ENCODE data around the gene PNPLA7. TPM values are rescaled to one million over a fixed set of nuclear protein-coding genes. Genes with fewer than 3 reads are reported as not detected.
A peak's percentile ranks its signal among the peaks of the same experiment; 100 is the strongest.

The PNPLA7 gene
- total RNA-seq, 1 donor from 2014 or later = 9.0 TPM

- TF ChIP-seq, protein P1, sequence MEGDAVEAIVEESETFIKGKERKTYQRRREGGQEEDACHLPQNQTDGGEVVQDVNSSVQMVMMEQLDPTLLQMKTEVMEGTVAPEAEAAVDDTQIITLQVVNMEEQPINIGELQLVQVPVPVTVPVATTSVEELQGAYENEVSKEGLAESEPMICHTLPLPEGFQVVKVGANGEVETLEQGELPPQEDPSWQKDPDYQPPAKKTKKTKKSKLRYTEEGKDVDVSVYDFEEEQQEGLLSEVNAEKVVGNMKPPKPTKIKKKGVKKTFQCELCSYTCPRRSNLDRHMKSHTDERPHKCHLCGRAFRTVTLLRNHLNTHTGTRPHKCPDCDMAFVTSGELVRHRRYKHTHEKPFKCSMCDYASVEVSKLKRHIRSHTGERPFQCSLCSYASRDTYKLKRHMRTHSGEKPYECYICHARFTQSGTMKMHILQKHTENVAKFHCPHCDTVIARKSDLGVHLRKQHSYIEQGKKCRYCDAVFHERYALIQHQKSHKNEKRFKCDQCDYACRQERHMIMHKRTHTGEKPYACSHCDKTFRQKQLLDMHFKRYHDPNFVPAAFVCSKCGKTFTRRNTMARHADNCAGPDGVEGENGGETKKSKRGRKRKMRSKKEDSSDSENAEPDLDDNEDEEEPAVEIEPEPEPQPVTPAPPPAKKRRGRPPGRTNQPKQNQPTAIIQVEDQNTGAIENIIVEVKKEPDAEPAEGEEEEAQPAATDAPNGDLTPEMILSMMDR (IDR thresholded peaks at IDR 0.05; ENCODE audit: borderline replicate concordance) = no peak
- Histone ChIP-seq H3K4me3 (peak overlapping the region; percentile 64), H3K36me3 (no peaks in the 10 kb centered on the region), H3K27ac (replicated peaks) (peak overlapping the region; percentile 79), H3K4me1 (peaks cover 37% of the 10 kb centered on the region), H3K27me3 (ENCODE audit: low read depth) (no peaks in the 10 kb centered on the region), H3K9me3 (replicated peaks) (no peaks in the 10 kb centered on the region)
- DNase-seq = no peak
- intact Hi-C loops (cut with micrococcal nuclease) = no loop called here
Observed at GRCh38 chr9:137416006-137416562, 134.1 kb downstream of the PNPLA7 start.

DNA sequence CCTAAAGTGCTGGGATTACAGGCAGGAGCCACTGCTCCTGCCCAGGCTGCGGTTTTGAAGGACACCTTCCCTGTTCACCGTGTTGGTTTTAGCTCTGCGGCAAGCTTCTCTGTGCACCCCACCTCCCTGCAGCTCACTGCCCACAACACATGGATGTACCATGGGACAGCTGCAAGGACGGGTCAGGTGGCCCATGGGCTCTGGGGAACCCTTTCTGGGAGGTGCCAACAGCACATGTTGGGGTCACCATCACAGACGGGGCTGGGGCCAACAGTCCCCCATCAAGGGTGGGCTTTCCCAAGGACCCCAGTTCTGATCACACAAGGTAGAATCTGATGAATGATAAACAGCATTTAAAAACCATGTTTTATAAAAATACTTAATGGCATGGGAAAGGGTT lies 134.8 kb downstream of the PNPLA7 start:
- H3K4me1 ChIP-seq = peaks cover 42% of the 10 kb centered on the region
- H3K36me3 ChIP-seq = no peaks in the 10 kb centered on the region
- TF ChIP-seq, protein P1 (IDR thresholded peaks at IDR 0.05; ENCODE audit: borderline replicate concordance) = no peak
- H3K27me3 ChIP-seq (ENCODE audit: low read depth) = no peaks in the 10 kb centered on the region
- H3K9me3 ChIP-seq (replicated peaks) = no peaks in the 10 kb centered on the region
- intact Hi-C loops (cut with micrococcal nuclease) = no loop called here
- no peak overlapping the region for H3K27ac ChIP-seq (replicated peaks)
- no peak overlapping the region for H3K4me3 ChIP-seq
- DNase-seq = no peak

GRCh38 chr9:137412431-137412830 lies 137.8 kb downstream of the PNPLA7 start:
- DNase-seq = no peak
- H3K27ac ChIP-seq (replicated peaks) = peak overlapping the region; percentile 92
- TF ChIP-seq, protein P1 (IDR thresholded peaks at IDR 0.05; ENCODE audit: borderline replicate concordance) = no peak
- intact Hi-C loops (cut with micrococcal nuclease) = no loop called here
- H3K4me3 ChIP-seq = no peak overlapping the region
- H3K27me3 ChIP-seq (ENCODE audit: low read depth) = no peaks in the 10 kb centered on the region
- no peaks in the 10 kb centered on the region for H3K36me3 ChIP-seq
- no peaks in the 10 kb centered on the region for H3K9me3 ChIP-seq (replicated peaks)
- peaks cover 61% of the 10 kb centered on the region for H3K4me1 ChIP-seq

DNA sequence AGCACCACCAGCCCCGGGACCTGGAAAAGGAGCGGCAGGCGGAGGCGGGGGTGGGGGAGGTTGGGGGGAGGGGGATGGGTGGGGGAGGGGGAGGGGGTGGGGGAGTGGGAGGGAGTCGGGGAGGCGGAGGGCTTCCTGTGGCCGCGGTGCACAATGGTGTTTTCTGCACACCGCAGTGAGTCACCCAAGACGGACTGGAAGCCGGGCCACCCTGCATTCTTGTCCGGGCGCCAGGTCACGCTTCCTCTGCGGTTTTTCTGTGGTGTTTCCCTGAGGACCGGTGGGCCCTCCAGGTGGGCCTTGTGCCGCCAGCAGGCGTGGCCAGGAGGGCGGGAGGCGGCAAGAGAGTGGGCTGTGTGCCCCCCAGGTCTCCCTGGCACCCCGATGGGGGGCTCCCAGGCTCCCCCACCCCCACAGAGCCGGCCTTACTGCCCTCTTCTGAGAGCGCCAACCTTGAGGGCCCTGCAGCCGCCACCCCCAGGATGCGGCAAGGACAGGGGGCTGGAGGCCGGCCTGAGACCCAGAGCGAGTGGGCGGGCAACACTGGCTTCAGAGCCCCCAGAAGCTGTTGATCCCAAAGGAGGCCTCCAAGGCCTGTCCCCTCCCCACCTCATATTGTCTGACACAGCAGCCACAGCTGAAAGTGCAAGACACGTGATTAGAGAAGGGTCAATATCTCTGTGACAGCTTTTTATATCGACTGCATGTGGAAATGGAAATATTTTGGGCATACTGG lies 138.4 kb downstream of the PNPLA7 start:
- H3K9me3 ChIP-seq (replicated peaks) = no peaks in the 10 kb centered on the region
- DNase-seq = peak; percentile 77
- H3K4me1 ChIP-seq = peaks cover 67% of the 10 kb centered on the region
- H3K4me3 ChIP-seq = peak overlapping the region; percentile 50
- intact Hi-C loops (cut with micrococcal nuclease) = no loop called here
- H3K27ac ChIP-seq (replicated peaks) = peak overlapping the region; percentile 92
- TF ChIP-seq, protein P1 (IDR thresholded peaks at IDR 0.05; ENCODE audit: borderline replicate concordance) = no peak
- H3K36me3 ChIP-seq = no peaks in the 10 kb centered on the region
- H3K27me3 ChIP-seq (ENCODE audit: low read depth) = no peaks in the 10 kb centered on the region

DNA sequence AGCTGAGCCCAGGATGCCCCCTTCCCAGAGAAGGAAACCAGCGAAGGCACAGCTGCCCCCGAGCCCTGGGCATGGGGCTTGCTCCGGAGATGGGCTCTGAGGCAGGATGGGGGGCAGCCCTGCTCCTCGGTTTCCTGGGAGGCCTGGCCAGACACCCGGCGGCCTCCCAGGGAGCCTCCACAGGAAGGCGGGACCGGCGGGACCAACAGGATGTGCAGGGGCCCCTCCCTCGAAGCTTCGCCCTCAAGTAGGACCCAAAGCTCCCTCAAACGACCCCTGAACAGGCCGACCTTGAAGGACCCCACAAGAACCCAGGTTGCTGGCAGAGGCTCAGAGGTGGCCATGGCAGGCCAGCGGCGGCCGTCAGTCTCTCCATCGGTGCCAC lies 138.9 kb downstream of the PNPLA7 start:
- Histone ChIP-seq H3K4me1 (peaks cover 73% of the 10 kb centered on the region), H3K27ac (replicated peaks) (peak overlapping the region; percentile 92), H3K27me3 (ENCODE audit: low read depth) (no peaks in the 10 kb centered on the region), H3K4me3 (peak overlapping the region; percentile 50), H3K9me3 (replicated peaks) (no peaks in the 10 kb centered on the region), H3K36me3 (no peaks in the 10 kb centered on the region)
- intact Hi-C loops (cut with micrococcal nuclease) = no loop called here
- TF ChIP-seq, protein P1 (IDR thresholded peaks at IDR 0.05; ENCODE audit: borderline replicate concordance) = no peak
- DNase-seq = no peak
